Measurements from ENCODE around the gene NLRP5. TPM values are rescaled to one million over a fixed set of nuclear protein-coding genes. Genes with fewer than 3 reads are reported as not detected.
"Not testable (repeated sequence)": the region's sequence is repeated elsewhere in the genome, so short reads cannot be mapped to it uniquely, and the experiment has no call there.

The NLRP5 gene
- total RNA-seq (not detected), polyA plus RNA-seq (not detected)
- long read RNA-seq, donor 1, result 0 reads
- long read RNA-seq, donor 2, result 0 reads

DNA sequence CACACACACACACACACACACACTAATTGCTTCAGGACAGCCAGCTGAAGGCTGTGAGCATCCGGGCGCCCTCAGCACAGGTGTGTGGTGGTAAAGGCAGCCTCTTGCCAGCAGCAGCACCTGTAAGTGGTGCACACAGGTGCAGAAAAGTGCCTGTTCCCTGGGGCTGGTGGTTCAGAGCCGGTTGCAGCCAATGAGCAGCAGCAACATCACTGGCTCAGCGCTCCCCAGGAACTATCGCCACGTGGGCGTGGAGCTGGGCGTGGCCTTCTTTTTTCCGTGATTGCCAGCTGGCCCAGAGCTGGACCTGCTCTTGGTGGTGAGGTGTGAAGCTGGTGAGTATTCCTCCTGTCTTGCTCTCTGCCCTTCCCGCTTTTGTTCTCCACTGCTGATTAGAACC is at the start of gene NLRP5:
NLRP5 (plus strand) TSS at position 289 of the 400 bp plus-strand sequence.
- Histone ChIP-seq H3K4me1 (no peaks in the 10 kb centered on the region), H3K27ac (no peak within 1 kb of the TSS), H3K36me3 (no peaks in the 10 kb centered on the region), H3K4me3 (no peak within 1 kb of the TSS), H3K9me3 (peaks cover 0 to 17% (median 6%) of the 10 kb centered on the region in 8 donors), H3K27me3 (replicated peaks in 1 of 7) (peaks cover 0 to 6% (median 0%) of the 10 kb centered on the region in 7 donors)
- TF ChIP-seq POLR2AphosphoS5 (IDR thresholded peaks at IDR 0.05) (no peak), POLR2A (IDR thresholded peaks at IDR 0.05) (no peak)
- TF ChIP-seq, protein P1, sequence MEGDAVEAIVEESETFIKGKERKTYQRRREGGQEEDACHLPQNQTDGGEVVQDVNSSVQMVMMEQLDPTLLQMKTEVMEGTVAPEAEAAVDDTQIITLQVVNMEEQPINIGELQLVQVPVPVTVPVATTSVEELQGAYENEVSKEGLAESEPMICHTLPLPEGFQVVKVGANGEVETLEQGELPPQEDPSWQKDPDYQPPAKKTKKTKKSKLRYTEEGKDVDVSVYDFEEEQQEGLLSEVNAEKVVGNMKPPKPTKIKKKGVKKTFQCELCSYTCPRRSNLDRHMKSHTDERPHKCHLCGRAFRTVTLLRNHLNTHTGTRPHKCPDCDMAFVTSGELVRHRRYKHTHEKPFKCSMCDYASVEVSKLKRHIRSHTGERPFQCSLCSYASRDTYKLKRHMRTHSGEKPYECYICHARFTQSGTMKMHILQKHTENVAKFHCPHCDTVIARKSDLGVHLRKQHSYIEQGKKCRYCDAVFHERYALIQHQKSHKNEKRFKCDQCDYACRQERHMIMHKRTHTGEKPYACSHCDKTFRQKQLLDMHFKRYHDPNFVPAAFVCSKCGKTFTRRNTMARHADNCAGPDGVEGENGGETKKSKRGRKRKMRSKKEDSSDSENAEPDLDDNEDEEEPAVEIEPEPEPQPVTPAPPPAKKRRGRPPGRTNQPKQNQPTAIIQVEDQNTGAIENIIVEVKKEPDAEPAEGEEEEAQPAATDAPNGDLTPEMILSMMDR (IDR thresholded peaks at IDR 0.05 in 8 of 11, conservative IDR thresholded peaks at IDR 0.05 in 3 of 11), result no peak
- 42 to 56% (median 48%) methylated on average over 9 to 10 of the region's 10 CpGs for WGBS, 5 donors
- no peak for DNase-seq
- intact Hi-C loops (cut with DNase I; ENCODE audit: low total_unique reads), result no loop called here

DNA sequence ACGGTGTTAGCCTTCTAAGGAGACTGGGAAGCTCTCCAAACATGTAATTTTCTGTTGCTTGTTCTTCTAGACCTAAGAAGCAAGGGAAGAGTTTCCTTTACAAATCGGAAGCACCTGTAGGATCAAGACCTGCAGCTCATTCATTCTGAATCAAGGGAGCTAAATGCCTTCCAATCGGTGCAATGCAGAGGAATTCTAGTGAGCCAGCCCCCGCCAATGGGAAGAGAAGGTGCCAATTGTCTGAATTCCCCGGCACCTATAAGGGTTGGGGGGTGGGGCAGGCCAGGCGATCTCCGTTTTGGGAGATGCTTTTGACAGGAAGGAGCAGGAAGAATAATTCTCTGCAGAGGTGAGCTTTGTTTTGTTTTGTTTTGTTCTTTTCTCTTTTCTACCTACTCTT is 47.4 kb upstream of the NLRP5 start:
- Histone ChIP-seq H3K36me3 (no peaks in the 10 kb centered on the region), H3K4me3 (no peak overlapping the region), H3K9me3 (peaks cover 0 to 25% (median 0%) of the 10 kb centered on the region in 8 donors), H3K27ac (no peak overlapping the region), H3K27me3 (replicated peaks in 1 of 7) (peaks cover 0 to 4% (median 0%) of the 10 kb centered on the region in 7 donors), H3K4me1 (no peaks in the 10 kb centered on the region)
- 64 to 77% (median 71%) methylated on average over 7 of the region's 7 CpGs for WGBS, 5 donors
- no peak for DNase-seq
- intact Hi-C loops (cut with DNase I; ENCODE audit: low total_unique reads), result no loop called here
- TF ChIP-seq POLR2A (IDR thresholded peaks at IDR 0.05), result no peak
- TF ChIP-seq, protein P1 (IDR thresholded peaks at IDR 0.05 in 8 of 11, conservative IDR thresholded peaks at IDR 0.05 in 3 of 11), result no peak
- TF ChIP-seq POLR2AphosphoS5 (IDR thresholded peaks at IDR 0.05), result no peak

DNA sequence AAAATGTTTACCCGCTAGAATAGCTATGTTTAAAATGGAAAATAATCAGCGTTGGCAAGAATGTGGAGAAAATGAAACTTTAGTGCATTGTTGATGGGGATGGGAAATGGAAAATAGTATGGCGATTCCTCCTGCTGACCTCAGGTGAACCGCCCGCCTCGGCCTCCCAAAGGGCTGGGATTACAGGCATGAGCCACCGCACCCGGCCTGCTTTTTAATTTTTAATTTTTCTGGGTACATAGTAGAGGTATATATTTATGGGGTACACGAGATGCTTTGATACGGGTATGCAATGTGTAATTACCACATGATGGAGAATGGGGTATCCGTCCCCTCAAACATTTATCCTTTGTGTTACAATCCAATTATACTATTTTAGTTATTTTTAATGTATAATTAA is 46.3 kb upstream of the NLRP5 start:
- intact Hi-C loops (cut with DNase I; ENCODE audit: low total_unique reads), result no loop called here
- H3K27ac ChIP-seq, result no peak overlapping the region
- H3K4me1 ChIP-seq, result no peaks in the 10 kb centered on the region
- H3K9me3 ChIP-seq, result peaks cover 0 to 20% (median 0%) of the 10 kb centered on the region in 8 donors
- H3K36me3 ChIP-seq, result no peaks in the 10 kb centered on the region
- no peak overlapping the region for H3K4me3 ChIP-seq
- peaks cover 0 to 4% (median 0%) of the 10 kb centered on the region in 7 donors for H3K27me3 ChIP-seq (replicated peaks in 1 of 7)
- DNase-seq, result no peak
- WGBS, 5 donors, result 82 to 95% (median 91%) methylated on average over 11 of the region's 11 CpGs
- TF ChIP-seq, protein P1 (IDR thresholded peaks at IDR 0.05 in 8 of 11, conservative IDR thresholded peaks at IDR 0.05 in 3 of 11), result no peak
- TF ChIP-seq POLR2A (IDR thresholded peaks at IDR 0.05) (no peak), POLR2AphosphoS5 (IDR thresholded peaks at IDR 0.05) (no peak)

- Histone ChIP-seq H3K4me1 (no peaks in the 10 kb centered on the region), H3K36me3 (no peaks in the 10 kb centered on the region), H3K27me3 (replicated peaks in 1 of 7) (peaks cover 0 to 13% (median 0%) of the 10 kb centered on the region in 7 donors), H3K27ac (no peak within 1 kb of the TSS), H3K9me3 (peaks cover 0 to 60% (median 19%) of the 10 kb centered on the region in 8 donors), H3K4me3 (no peak within 1 kb of the TSS)
- WGBS, 5 donors, result 80 to 86% (median 85%) methylated on average over 8 of the region's 8 CpGs
- TF ChIP-seq POLR2A (IDR thresholded peaks at IDR 0.05) (no peak), POLR2AphosphoS5 (IDR thresholded peaks at IDR 0.05) (no peak)
- TF ChIP-seq, protein P1 (IDR thresholded peaks at IDR 0.05 in 8 of 11, conservative IDR thresholded peaks at IDR 0.05 in 3 of 11), result no peak
- intact Hi-C loops (cut with DNase I; ENCODE audit: low total_unique reads), result no loop called here
- DNase-seq, result no peak
Observed at GRCh38 chr19:55947532-55947931, 39.0 kb upstream of the NLRP5 start, which contains the start of gene NLRP8. TSS of gene NLRP8 (plus strand) at chr19:55947832.

GRCh38 chr19:55950566-55950965 is 36.0 kb upstream of the NLRP5 start:
- H3K4me3 ChIP-seq; intact Hi-C loops (cut with DNase I; ENCODE audit: low total_unique reads); DNase-seq; H3K36me3 ChIP-seq; H3K4me1 ChIP-seq; H3K27ac ChIP-seq: not testable (repeated sequence)
- WGBS, 5 donors, result 88 to 96% (median 92%) methylated on average over 19 of the region's 19 CpGs
- H3K27me3 ChIP-seq (replicated peaks in 1 of 7), result peaks cover 0 to 13% (median 0%) of the 10 kb centered on the region in 7 donors
- peaks cover 0 to 87% (median 22%) of the 10 kb centered on the region in 8 donors for H3K9me3 ChIP-seq
